ENCODE results near the gene MBIP. TPM values are rescaled to one million over a fixed set of nuclear protein-coding genes. Genes with fewer than 3 reads are reported as not detected.

Gene MBIP
- total RNA-seq, 1 experiment from 2014 or later: 22.3 TPM

DNA sequence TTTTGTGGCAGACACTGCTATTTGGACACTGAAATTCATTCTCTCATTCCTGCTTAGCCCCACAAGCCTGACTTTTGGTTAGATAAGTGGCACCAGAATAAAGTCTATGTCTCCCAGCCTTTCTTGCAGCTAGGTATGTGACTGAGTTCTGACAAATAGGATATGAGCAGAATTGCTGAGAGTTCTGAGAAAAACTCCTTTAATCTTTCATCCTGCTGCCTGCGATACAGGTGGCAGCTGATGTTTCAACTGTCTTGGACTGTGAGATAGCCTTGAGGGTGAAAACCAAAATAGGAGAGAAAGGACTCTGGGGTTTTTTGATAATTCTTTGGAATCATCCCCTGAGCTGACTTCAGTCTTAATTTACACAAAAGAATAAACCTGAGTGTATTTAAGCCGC is 55.8 kb downstream of the MBIP start:
- no peak for DNase-seq (ENCODE audit: low read depth)

DNA sequence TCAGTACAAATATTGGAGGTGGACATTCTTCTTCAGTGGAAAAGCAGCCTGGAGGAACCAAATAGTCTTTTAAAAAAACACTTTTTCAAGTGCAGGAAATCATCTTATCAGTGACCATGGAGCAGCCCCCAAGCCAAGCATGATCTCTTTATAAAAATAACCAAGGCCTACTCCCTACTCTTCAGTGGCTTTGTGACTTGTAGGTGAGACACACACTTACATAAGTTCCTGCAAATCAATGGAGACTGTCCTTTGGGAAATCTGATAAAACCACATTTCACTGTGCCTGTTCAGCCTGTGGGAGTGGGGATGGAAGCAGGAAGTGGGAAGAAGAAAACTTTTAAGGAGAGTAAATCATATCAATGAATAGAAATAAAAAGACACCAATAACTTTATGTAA is 56.3 kb downstream of the MBIP start:
- no peak for DNase-seq (ENCODE audit: low read depth)

DNA sequence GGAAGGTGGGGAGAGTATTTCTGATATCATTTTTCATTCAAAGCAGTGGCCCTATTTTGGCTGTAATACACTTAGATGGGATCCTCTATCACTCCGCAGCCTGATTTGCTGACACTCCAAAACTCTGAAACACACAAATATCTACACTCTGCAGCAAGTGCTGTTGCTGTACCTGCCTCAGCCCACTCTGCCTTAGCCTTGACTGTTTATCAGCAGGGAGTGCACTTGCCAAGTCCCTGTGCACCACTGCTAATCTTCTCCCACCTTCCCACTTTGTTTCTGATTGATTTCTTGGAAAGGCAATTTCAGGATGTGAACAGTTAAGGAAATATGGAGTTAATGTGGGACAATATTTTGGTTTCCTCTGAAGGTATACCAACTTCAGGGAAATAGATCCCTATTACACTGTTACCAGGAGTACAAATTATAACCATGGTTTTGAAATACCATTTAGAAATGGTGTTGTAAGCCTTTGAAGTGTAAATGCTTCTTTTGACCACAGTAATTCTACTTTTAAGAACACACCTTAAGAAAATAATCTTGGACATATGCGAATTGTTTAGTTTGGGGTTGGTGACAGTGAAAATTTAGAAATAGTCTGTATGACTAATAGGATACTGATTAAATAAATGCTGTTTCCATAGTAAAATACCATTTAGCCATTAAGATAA is 59.3 kb downstream of the MBIP start:
- no peak for DNase-seq (ENCODE audit: low read depth)

DNA sequence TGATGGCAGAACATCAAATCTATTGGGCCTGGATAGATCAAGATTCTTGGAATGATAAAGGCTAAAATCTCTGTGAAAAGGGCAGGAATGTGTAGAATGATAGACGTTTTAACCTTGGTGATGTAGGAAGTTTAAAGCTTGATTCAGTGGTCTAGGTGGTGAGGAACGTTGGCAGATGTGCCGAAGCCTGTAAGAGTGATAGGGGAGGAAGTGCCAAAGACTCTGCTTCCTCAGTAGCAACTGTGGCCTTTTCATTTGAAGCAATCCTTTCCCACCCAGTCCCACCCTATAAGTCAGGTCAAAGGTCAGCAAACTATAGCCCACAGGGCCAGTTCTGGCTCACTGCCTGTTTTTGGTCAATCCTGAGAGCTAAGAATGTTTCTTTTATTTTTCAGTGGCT is 62.2 kb downstream of the MBIP start:
- DNase-seq (ENCODE audit: low read depth): no peak

DNA sequence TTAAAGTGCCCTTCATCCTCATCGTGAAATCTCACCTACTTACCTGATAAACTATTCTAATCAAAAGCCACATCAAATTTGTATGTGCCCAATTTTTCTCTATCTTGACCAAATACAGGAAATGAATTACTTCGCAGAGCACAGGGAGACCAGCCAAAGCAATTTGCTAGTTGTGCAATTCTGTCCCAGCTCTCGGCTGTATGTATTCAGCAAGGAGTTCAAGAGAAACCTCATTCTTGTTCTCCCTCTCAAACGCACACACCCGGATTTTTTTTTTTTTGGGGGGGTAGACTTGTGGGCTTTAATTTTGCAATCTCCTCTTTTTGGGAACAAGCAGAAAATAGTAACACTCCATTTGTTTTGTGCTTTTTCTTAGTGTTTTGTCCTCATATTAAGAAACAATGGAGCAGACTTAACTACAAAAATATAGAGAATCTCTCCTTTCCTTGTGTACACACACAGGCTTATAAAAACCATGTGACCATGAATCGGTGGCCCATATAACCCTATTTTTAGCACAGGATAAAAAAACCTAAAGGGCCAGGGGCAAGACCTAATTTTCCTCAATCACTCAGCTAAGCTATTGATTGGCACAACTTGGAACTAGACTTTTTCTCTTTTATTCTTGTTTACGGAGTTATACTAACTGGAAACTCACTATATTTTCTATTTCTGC is 64.2 kb downstream of the MBIP start:
- DNase-seq (ENCODE audit: low read depth): no peak

DNA sequence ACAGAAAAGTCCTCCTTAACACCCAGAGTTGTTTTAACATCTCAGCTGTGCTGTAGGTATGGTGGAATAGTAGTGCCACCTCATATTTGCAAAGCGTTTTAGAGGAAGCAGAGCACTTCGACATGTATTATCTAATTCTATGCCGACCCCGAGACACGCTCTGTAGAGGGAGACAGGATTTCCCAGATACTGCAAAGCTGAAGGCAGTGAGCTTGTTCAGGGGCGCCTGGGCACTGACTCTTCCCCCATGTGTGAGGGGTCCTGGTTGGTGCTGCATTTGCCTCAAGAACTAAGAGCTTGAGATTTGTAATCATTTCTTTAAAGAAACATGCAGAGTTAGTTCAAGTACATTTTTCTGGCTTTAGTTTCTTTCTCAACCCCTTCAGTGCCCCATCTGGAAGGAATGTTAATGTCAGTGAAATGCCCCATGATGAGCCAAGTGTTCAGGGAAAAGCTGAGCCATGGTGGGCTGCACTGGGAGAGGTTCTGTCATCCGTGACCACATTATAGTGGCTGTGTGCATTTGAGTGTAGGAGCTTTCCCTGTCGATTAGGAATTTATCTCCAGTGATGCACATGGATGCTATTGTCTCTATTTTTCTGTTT is 66.3 kb downstream of the MBIP start:
- peak; percentile 21 for DNase-seq (ENCODE audit: low read depth)

Other genes starting within 250 kb of the MBIP start
- not detected in 2 replicates for gene PTCSC3, start 143.9 kb downstream of the MBIP start, total RNA-seq (2014; rRNA removed; shearing (Covaris generic))
- gene NKX2-1, start 199.6 kb upstream of the MBIP start, total RNA-seq (2014; rRNA removed; shearing (Covaris generic)): 0.10 TPM in 1 of 2 replicates, not detected in the other